ENCODE data around the gene SOCS1. TPM values are rescaled to one million over a fixed set of nuclear protein-coding genes. Genes with fewer than 3 reads are reported as not detected.

SOCS1 gene
- total RNA-seq, 5 donors from 2014 or later (not counting 1 experiment from before 2014, with no cell fraction given), result 49.2 to 67.2 (median 54.5) TPM

GRCh38 chr16:11218604-11218962 is 37.4 kb downstream of the SOCS1 start:
- Histone ChIP-seq H3K9me3 (no peaks in the 10 kb centered on the region), H3K27ac (ENCODE audit: low read length) (no peak overlapping the region), H3K4me3 (ENCODE audit: control insufficient read depth in 1 of 2, extremely low read depth in 1 of 2, low read length in 1 of 2) (no peak overlapping the region), H3K4me1 (ENCODE audit: control insufficient read depth in 1 of 2, extremely low read depth in 1 of 2, insufficient read depth in 2 of 2, low read length in 2 of 2) (peaks cover 2 to 12% of the 10 kb centered on the region in 2 experiments), H3K36me3 (ENCODE audit: control insufficient read depth in 2 of 2, extremely low read depth in 1 of 2, insufficient read depth in 1 of 2, low read length in 1 of 2) (no peaks in the 10 kb centered on the region), H3K27me3 (replicated peaks in 1 of 2; ENCODE audit: control insufficient read depth in 2 of 2, extremely low read depth in 1 of 2, insufficient read depth in 2 of 2, low read length in 1 of 2) (no peaks in the 10 kb centered on the region)
- ATAC-seq (replicated peaks in 1 of 4) (no peak), DNase-seq (peak in 1 of 35 experiments; percentile 27)
- no CpG with 5 or more reads among the region's 1 CpG for WGBS (ENCODE audit: insufficient coverage)
- Mint-ChIP-seq H3K27me3 (no peaks in the 10 kb centered on the region), H3K4me1 (peaks cover 13 to 28% (median 25%) of the 10 kb centered on the region in 3 donors), H3K36me3 (peaks cover 11% of the 10 kb centered on the region), H3K27ac (no peak overlapping the region), H3K9me3 (peaks cover 0 to 13% (median 7%) of the 10 kb centered on the region in 3 donors), H3K4me3 (no peak overlapping the region)
- ChIA-PET POLR2A (no interaction called here), CTCF (interaction anchor here in 1 of 2 donors (1.3 kb wide), 1 partner anchor 37 kb away, joined by 4 read pairs; no protein-coding TSS in a partner anchor)

- Histone ChIP-seq H3K4me1 (ENCODE audit: control insufficient read depth in 1 of 2, extremely low read depth in 1 of 2, insufficient read depth in 2 of 2, low read length in 2 of 2) (peaks cover 0 to 5% of the 10 kb centered on the region in 2 experiments), H3K9me3 (no peaks in the 10 kb centered on the region), H3K4me3 (ENCODE audit: control insufficient read depth in 1 of 2, extremely low read depth in 1 of 2, low read length in 1 of 2) (no peak overlapping the region), H3K27ac (ENCODE audit: low read length) (no peak overlapping the region), H3K36me3 (ENCODE audit: control insufficient read depth in 2 of 2, extremely low read depth in 1 of 2, insufficient read depth in 1 of 2, low read length in 1 of 2) (no peaks in the 10 kb centered on the region), H3K27me3 (replicated peaks in 1 of 2; ENCODE audit: control insufficient read depth in 2 of 2, extremely low read depth in 1 of 2, insufficient read depth in 2 of 2, low read length in 1 of 2) (peaks cover 0 to 6% of the 10 kb centered on the region in 2 experiments)
- ATAC-seq (replicated peaks in 1 of 4) (no peak), DNase-seq (no peak)
- 80% methylated on average over 1 of the region's 3 CpGs for WGBS (ENCODE audit: insufficient coverage)
- ChIA-PET CTCF (interaction anchor here in 1 of 2 donors (1.3 kb wide), 1 partner anchor 37 kb away, joined by 4 read pairs; no protein-coding TSS in a partner anchor), POLR2A (interaction anchor here in 1 of 2 donors (0.6 kb wide), 1 partner anchor 122 kb away, joined by 5 read pairs; no protein-coding TSS in a partner anchor)
- Mint-ChIP-seq H3K9me3 (peaks cover 0 to 13% (median 7%) of the 10 kb centered on the region in 3 donors), H3K27ac (no peak overlapping the region), H3K4me3 (no peak overlapping the region), H3K27me3 (no peaks in the 10 kb centered on the region), H3K4me1 (peaks cover 10 to 24% (median 21%) of the 10 kb centered on the region in 3 donors), H3K36me3 (peaks cover 11% of the 10 kb centered on the region)
Measured at GRCh38 chr16:11217651-11218603, 38.1 kb downstream of the SOCS1 start.

- Mint-ChIP-seq H3K9me3 (peaks cover 0 to 13% (median 7%) of the 10 kb centered on the region in 3 donors), H3K4me1 (peaks cover 6 to 17% (median 12%) of the 10 kb centered on the region in 3 donors), H3K27me3 (no peaks in the 10 kb centered on the region), H3K36me3 (peaks cover 11% of the 10 kb centered on the region), H3K4me3 (no peak overlapping the region), H3K27ac (no peak overlapping the region)
- ATAC-seq (replicated peaks in 1 of 4), result no peak
- H3K4me1 ChIP-seq (ENCODE audit: control insufficient read depth in 1 of 2, extremely low read depth in 1 of 2, insufficient read depth in 2 of 2, low read length in 2 of 2), result peaks cover 0 to 5% of the 10 kb centered on the region in 2 experiments
- WGBS (ENCODE audit: insufficient coverage), result 100% methylated on average over 1 of the region's 3 CpGs
- H3K4me3 ChIP-seq (ENCODE audit: control insufficient read depth in 1 of 2, extremely low read depth in 1 of 2, low read length in 1 of 2), result no peak overlapping the region
- no peak for DNase-seq
- H3K27ac ChIP-seq (ENCODE audit: low read length), result no peak overlapping the region
- H3K36me3 ChIP-seq (ENCODE audit: control insufficient read depth in 2 of 2, extremely low read depth in 1 of 2, insufficient read depth in 1 of 2, low read length in 1 of 2), result no peaks in the 10 kb centered on the region
- no peaks in the 10 kb centered on the region for H3K9me3 ChIP-seq
- ChIA-PET CTCF (no interaction called here), POLR2A (interaction anchor here in 1 of 2 donors (0.5 kb wide), 1 partner anchor 114 kb away, joined by 6 read pairs; no protein-coding TSS in a partner anchor)
- peaks cover 0 to 15% of the 10 kb centered on the region in 2 experiments for H3K27me3 ChIP-seq (replicated peaks in 1 of 2; ENCODE audit: control insufficient read depth in 2 of 2, extremely low read depth in 1 of 2, insufficient read depth in 2 of 2, low read length in 1 of 2)
Measured at GRCh38 chr16:11215935-11216556, 40.0 kb downstream of the SOCS1 start.

DNA sequence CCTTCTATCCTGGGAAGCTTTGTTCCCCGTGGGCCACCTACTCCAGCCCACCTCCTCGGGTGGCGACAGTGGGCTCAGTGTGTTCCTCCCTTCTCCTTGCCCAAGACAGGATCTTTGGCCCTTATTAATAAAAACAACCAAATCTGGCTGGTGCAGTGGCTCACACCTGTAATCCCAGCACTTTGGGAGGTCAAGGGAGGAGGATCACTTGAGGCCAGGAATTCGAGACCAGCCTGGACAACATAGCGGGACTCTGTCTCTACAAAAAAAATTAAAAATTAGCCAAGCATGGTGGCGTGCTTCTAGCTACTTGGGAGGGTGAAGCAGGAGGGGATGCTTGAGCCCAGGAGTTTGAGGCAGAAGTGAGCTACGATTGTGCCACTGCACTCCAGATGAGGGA is 42.2 kb downstream of the SOCS1 start:
- no peak overlapping the region for H3K4me3 ChIP-seq (ENCODE audit: control insufficient read depth in 1 of 2, extremely low read depth in 1 of 2, low read length in 1 of 2)
- ChIA-PET CTCF (interaction anchor here (0.6 to 0.7 kb wide), 4 partner anchors 11 to 196 kb away, joined by 3 to 5 read pairs (median 4); no protein-coding TSS in a partner anchor), POLR2A (interaction anchor here in 1 of 2 donors (0.6 kb wide), 2 partner anchors 11 to 38 kb away, joined by 6 read pairs; no protein-coding TSS in a partner anchor)
- WGBS (ENCODE audit: insufficient coverage), result 82% methylated on average over 2 of the region's 7 CpGs
- H3K27ac ChIP-seq (ENCODE audit: low read length), result no peak overlapping the region
- Mint-ChIP-seq H3K27me3 (no peaks in the 10 kb centered on the region), H3K9me3 (peaks cover 0 to 13% (median 7%) of the 10 kb centered on the region in 3 donors), H3K4me3 (no peak overlapping the region), H3K4me1 (peaks cover 0 to 4% (median 3%) of the 10 kb centered on the region in 3 donors), H3K27ac (no peak overlapping the region), H3K36me3 (peaks cover 11% of the 10 kb centered on the region)
- H3K9me3 ChIP-seq, result no peaks in the 10 kb centered on the region
- ATAC-seq (replicated peaks in 1 of 4) (no peak), DNase-seq (no peak)
- no peaks in the 10 kb centered on the region for H3K4me1 ChIP-seq (ENCODE audit: control insufficient read depth in 1 of 2, extremely low read depth in 1 of 2, insufficient read depth in 2 of 2, low read length in 2 of 2)
- peaks cover 0 to 21% of the 10 kb centered on the region in 2 experiments for H3K27me3 ChIP-seq (replicated peaks in 1 of 2; ENCODE audit: control insufficient read depth in 2 of 2, extremely low read depth in 1 of 2, insufficient read depth in 2 of 2, low read length in 1 of 2)
- H3K36me3 ChIP-seq (ENCODE audit: control insufficient read depth in 2 of 2, extremely low read depth in 1 of 2, insufficient read depth in 1 of 2, low read length in 1 of 2), result no peaks in the 10 kb centered on the region

- no peak overlapping the region for H3K27ac Mint-ChIP-seq
- POLR2A ChIA-PET, result interaction anchor here in 1 of 2 donors (0.6 kb wide), 2 partner anchors 11 to 39 kb away, joined by 6 read pairs; no protein-coding TSS in a partner anchor
- no CpG with 5 or more reads among the region's 5 CpGs for WGBS (ENCODE audit: insufficient coverage)
- ATAC-seq (replicated peaks in 1 of 4) (no peak), DNase-seq (no peak)
- H3K9me3 Mint-ChIP-seq, result peaks cover 0 to 13% (median 5%) of the 10 kb centered on the region in 3 donors
- Histone ChIP-seq H3K4me3 (ENCODE audit: control insufficient read depth in 1 of 2, extremely low read depth in 1 of 2, low read length in 1 of 2) (no peak overlapping the region), H3K4me1 (ENCODE audit: control insufficient read depth in 1 of 2, extremely low read depth in 1 of 2, insufficient read depth in 2 of 2, low read length in 2 of 2) (no peaks in the 10 kb centered on the region), H3K27ac (ENCODE audit: low read length) (no peak overlapping the region), H3K36me3 (ENCODE audit: control insufficient read depth in 2 of 2, extremely low read depth in 1 of 2, insufficient read depth in 1 of 2, low read length in 1 of 2) (no peaks in the 10 kb centered on the region), H3K9me3 (no peaks in the 10 kb centered on the region), H3K27me3 (replicated peaks in 1 of 2; ENCODE audit: control insufficient read depth in 2 of 2, extremely low read depth in 1 of 2, insufficient read depth in 2 of 2, low read length in 1 of 2) (peaks cover 0 to 21% of the 10 kb centered on the region in 2 experiments)
- H3K4me3 Mint-ChIP-seq, result no peak overlapping the region
- H3K36me3 Mint-ChIP-seq, result peaks cover 11% of the 10 kb centered on the region
- H3K27me3 Mint-ChIP-seq, result no peaks in the 10 kb centered on the region
- CTCF ChIA-PET, result interaction anchor here (0.6 to 0.7 kb wide), 3 partner anchors 12 to 196 kb away, joined by 3 to 5 read pairs (median 4); no protein-coding TSS in a partner anchor
- no peaks in the 10 kb centered on the region for H3K4me1 Mint-ChIP-seq
Measured at GRCh38 chr16:11213373-11213772, 42.6 kb downstream of the SOCS1 start.

- ChIA-PET POLR2A (no interaction called here), CTCF (interaction anchor here in 1 of 2 donors (0.6 kb wide), 1 partner anchor 877 kb away, joined by 4 read pairs; no protein-coding TSS in a partner anchor)
- ATAC-seq (replicated peaks in 1 of 4) (no peak), DNase-seq (no peak)
- no peaks in the 10 kb centered on the region for H3K4me1 ChIP-seq (ENCODE audit: control insufficient read depth in 1 of 2, extremely low read depth in 1 of 2, insufficient read depth in 2 of 2, low read length in 2 of 2)
- Mint-ChIP-seq H3K36me3 (peaks cover 11% of the 10 kb centered on the region), H3K9me3 (peaks cover 0 to 11% (median 5%) of the 10 kb centered on the region in 3 donors), H3K4me1 (no peaks in the 10 kb centered on the region), H3K27me3 (no peaks in the 10 kb centered on the region), H3K27ac (no peak overlapping the region), H3K4me3 (no peak overlapping the region)
- H3K4me3 ChIP-seq (ENCODE audit: control insufficient read depth in 1 of 2, extremely low read depth in 1 of 2, low read length in 1 of 2), result no peak overlapping the region
- H3K27ac ChIP-seq (ENCODE audit: low read length), result no peak overlapping the region
- no peaks in the 10 kb centered on the region for H3K36me3 ChIP-seq (ENCODE audit: control insufficient read depth in 2 of 2, extremely low read depth in 1 of 2, insufficient read depth in 1 of 2, low read length in 1 of 2)
- peaks cover 0 to 21% of the 10 kb centered on the region in 2 experiments for H3K27me3 ChIP-seq (replicated peaks in 1 of 2; ENCODE audit: control insufficient read depth in 2 of 2, extremely low read depth in 1 of 2, insufficient read depth in 2 of 2, low read length in 1 of 2)
- no peaks in the 10 kb centered on the region for H3K9me3 ChIP-seq
- WGBS (ENCODE audit: insufficient coverage), result 92% methylated on average over 16 of the region's 16 CpGs
Measured at GRCh38 chr16:11212798-11213196, 43.2 kb downstream of the SOCS1 start.
